ENCODE data around the gene ADAMTS17.

Gene ADAMTS17

GRCh38 chr15:100224206-100225185, 117.3 kb downstream of the ADAMTS17 start:
- no peak for DNase-seq (ENCODE audit: low read depth)
- no peak overlapping the region for H3K4me3 ChIP-seq (ENCODE audit: low read depth, low read length)
- no peak for TF ChIP-seq CTCF (IDR thresholded peaks at IDR 0.05; ENCODE audit: control insufficient read depth, extremely low read depth, insufficient read depth)

- H3K4me3 ChIP-seq (ENCODE audit: low read depth, low read length), result no peak overlapping the region
- DNase-seq (ENCODE audit: low read depth), result no peak
- no peak for TF ChIP-seq CTCF (IDR thresholded peaks at IDR 0.05; ENCODE audit: control insufficient read depth, extremely low read depth, insufficient read depth)
Measured at GRCh38 chr15:100222349-100222715, 119.4 kb downstream of the ADAMTS17 start.

GRCh38 chr15:100221471-100222348, 120.1 kb downstream of the ADAMTS17 start:
- no peak for DNase-seq (ENCODE audit: low read depth)
- no peak overlapping the region for H3K4me3 ChIP-seq (ENCODE audit: low read depth, low read length)
- TF ChIP-seq CTCF (IDR thresholded peaks at IDR 0.05; ENCODE audit: control insufficient read depth, extremely low read depth, insufficient read depth), result no peak

GRCh38 chr15:100220058-100220768, 121.6 kb downstream of the ADAMTS17 start:
- DNase-seq (ENCODE audit: low read depth), result no peak
- no peak for TF ChIP-seq CTCF (IDR thresholded peaks at IDR 0.05; ENCODE audit: control insufficient read depth, extremely low read depth, insufficient read depth)
- H3K4me3 ChIP-seq (ENCODE audit: low read depth, low read length), result no peak overlapping the region

GRCh38 chr15:100218434-100218833, 123.3 kb downstream of the ADAMTS17 start:
- no peak overlapping the region for H3K4me3 ChIP-seq (ENCODE audit: low read depth, low read length)
- no peak for DNase-seq (ENCODE audit: low read depth)
- TF ChIP-seq CTCF (IDR thresholded peaks at IDR 0.05; ENCODE audit: control insufficient read depth, extremely low read depth, insufficient read depth), result no peak

GRCh38 chr15:100216182-100216581, 125.6 kb downstream of the ADAMTS17 start:
- TF ChIP-seq CTCF (IDR thresholded peaks at IDR 0.05; ENCODE audit: control insufficient read depth, extremely low read depth, insufficient read depth), result no peak
- no peak overlapping the region for H3K4me3 ChIP-seq (ENCODE audit: low read depth, low read length)
- DNase-seq (ENCODE audit: low read depth), result no peak
